ENCODE measurements around the gene RBM14.
"Not testable (repeated sequence)": the region's sequence is repeated elsewhere in the genome, so short reads cannot be mapped to it uniquely, and the experiment has no call there.

Gene RBM14

GRCh38 chr11:66598993-66599392 is 17.4 kb upstream of the RBM14 start:
- H3K4me3 ChIP-seq (ENCODE audit: low read depth in 1 of 2, low read length in 2 of 2): no peak overlapping the region
- no peak overlapping the region for H3K9ac ChIP-seq (ENCODE audit: low read depth in 1 of 2, low read length in 2 of 2)
- H3K36me3 ChIP-seq (ENCODE audit: control insufficient read depth in 1 of 2, insufficient read depth in 2 of 2, low read length in 2 of 2): peaks cover 3 to 25% of the 10 kb centered on the region in 2 donors
- H3K4me1 ChIP-seq (ENCODE audit: control insufficient read depth in 1 of 2, insufficient read depth in 2 of 2, low read length in 2 of 2): peaks cover 16 to 21% of the 10 kb centered on the region in 2 donors
- no peaks in the 10 kb centered on the region for H3K9me3 ChIP-seq (ENCODE audit: control insufficient read depth in 1 of 2, low read length in 2 of 2)
- H3K27ac ChIP-seq (ENCODE audit: low read depth, low read length): no peak overlapping the region
- no peaks in the 10 kb centered on the region for H3K27me3 ChIP-seq (ENCODE audit: control insufficient read depth in 1 of 2, insufficient read depth in 2 of 2, low read length in 2 of 2)

DNA sequence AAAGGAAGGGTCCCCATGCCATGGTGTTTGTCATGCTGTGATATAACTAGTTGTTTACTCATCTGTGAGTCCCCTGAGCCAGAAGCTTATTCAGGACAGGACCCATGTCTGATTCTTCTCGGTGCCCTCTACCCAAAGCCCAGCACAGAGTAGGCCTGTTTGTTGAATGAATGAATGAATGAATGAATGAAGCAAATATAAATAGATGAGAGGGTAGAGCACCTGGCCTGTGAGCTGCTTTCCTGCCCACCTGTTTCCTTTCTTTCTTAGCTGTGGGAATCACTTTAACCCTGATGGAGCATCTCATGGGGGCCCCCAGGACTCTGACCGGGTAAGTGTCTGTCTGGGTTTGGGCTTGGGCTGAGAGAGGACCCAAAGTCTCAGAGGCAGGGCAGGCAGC is 16.2 kb upstream of the RBM14 start:
- no peaks in the 10 kb centered on the region for H3K27me3 ChIP-seq (ENCODE audit: control insufficient read depth in 1 of 2, insufficient read depth in 2 of 2, low read length in 2 of 2)
- H3K36me3 ChIP-seq (ENCODE audit: control insufficient read depth in 1 of 2, insufficient read depth in 2 of 2, low read length in 2 of 2): peaks cover 6 to 28% of the 10 kb centered on the region in 2 donors
- peaks cover 9 to 14% of the 10 kb centered on the region in 2 donors for H3K4me1 ChIP-seq (ENCODE audit: control insufficient read depth in 1 of 2, insufficient read depth in 2 of 2, low read length in 2 of 2)
- H3K4me3 ChIP-seq (ENCODE audit: low read depth in 1 of 2, low read length in 2 of 2): no peak overlapping the region
- no peaks in the 10 kb centered on the region for H3K9me3 ChIP-seq (ENCODE audit: control insufficient read depth in 1 of 2, low read length in 2 of 2)
- H3K27ac ChIP-seq (ENCODE audit: low read depth, low read length): no peak overlapping the region
- H3K9ac ChIP-seq (ENCODE audit: low read depth in 1 of 2, low read length in 2 of 2): no peak overlapping the region

GRCh38 chr11:66600631-66601233 is 15.7 kb upstream of the RBM14 start:
- H3K4me3 ChIP-seq (ENCODE audit: low read depth in 1 of 2, low read length in 2 of 2): no peak overlapping the region
- peaks cover 10 to 33% of the 10 kb centered on the region in 2 donors for H3K36me3 ChIP-seq (ENCODE audit: control insufficient read depth in 1 of 2, insufficient read depth in 2 of 2, low read length in 2 of 2)
- H3K4me1 ChIP-seq (ENCODE audit: control insufficient read depth in 1 of 2, insufficient read depth in 2 of 2, low read length in 2 of 2): peaks cover 4 to 8% of the 10 kb centered on the region in 2 donors
- no peaks in the 10 kb centered on the region for H3K27me3 ChIP-seq (ENCODE audit: control insufficient read depth in 1 of 2, insufficient read depth in 2 of 2, low read length in 2 of 2)
- no peak overlapping the region for H3K27ac ChIP-seq (ENCODE audit: low read depth, low read length)
- no peaks in the 10 kb centered on the region for H3K9me3 ChIP-seq (ENCODE audit: control insufficient read depth in 1 of 2, low read length in 2 of 2)
- no peak overlapping the region for H3K9ac ChIP-seq (ENCODE audit: low read depth in 1 of 2, low read length in 2 of 2)

DNA sequence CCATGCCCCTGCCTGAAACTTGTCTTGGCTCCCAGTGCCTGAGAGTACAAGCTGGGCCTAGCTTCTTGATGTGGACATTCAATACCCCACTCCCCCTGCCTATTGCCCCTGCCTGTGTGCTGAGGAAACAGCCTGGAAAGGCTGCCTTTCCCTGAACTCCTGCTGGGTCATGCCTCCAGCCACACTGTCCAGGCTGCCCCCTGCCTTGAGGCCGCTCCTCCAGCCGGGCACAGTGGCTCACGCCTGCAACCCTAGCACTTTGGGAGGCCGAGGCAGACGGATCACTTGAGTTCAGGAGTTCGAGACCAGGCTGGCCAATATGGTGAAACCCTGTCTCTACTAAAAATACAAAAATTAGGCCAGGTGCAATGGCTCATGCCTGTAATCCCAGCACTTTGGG is 13.4 kb upstream of the RBM14 start:
- Histone ChIP-seq H3K27ac (ENCODE audit: low read depth, low read length) (no peak overlapping the region), H3K9ac (ENCODE audit: low read depth in 1 of 2, low read length in 2 of 2) (no peak overlapping the region), H3K36me3 (ENCODE audit: control insufficient read depth in 1 of 2, insufficient read depth in 2 of 2, low read length in 2 of 2) (peaks cover 10 to 40% of the 10 kb centered on the region in 2 donors), H3K4me1 (ENCODE audit: control insufficient read depth in 1 of 2, insufficient read depth in 2 of 2, low read length in 2 of 2) (peaks cover 6 to 14% of the 10 kb centered on the region in 2 donors), H3K4me3 (ENCODE audit: low read depth in 1 of 2, low read length in 2 of 2) (no peak overlapping the region), H3K9me3 (ENCODE audit: control insufficient read depth in 1 of 2, low read length in 2 of 2) (no peaks in the 10 kb centered on the region), H3K27me3 (ENCODE audit: control insufficient read depth in 1 of 2, insufficient read depth in 2 of 2, low read length in 2 of 2) (no peaks in the 10 kb centered on the region)

DNA sequence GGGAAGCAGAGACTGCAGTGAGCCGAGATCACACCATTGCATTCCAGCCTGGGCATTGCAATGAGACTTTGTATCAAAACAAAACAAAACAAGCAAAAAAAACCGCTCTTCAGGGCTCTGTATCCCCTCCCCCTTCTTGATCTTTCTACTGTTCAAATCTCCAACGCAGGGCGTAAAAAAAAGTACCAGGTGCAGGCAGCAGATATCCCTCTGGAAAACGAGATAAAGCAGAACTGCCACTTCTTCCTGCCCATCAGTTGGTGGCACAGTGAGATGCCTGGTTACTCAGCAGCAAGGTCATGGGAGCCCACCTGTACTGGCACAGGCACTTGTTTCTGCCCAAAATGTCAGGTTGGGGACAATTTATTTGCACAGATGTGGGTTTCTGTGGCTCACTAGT is 12.3 kb upstream of the RBM14 start:
- H3K9ac ChIP-seq (ENCODE audit: low read depth in 1 of 2, low read length in 2 of 2): no peak overlapping the region
- H3K27me3 ChIP-seq (ENCODE audit: control insufficient read depth in 1 of 2, insufficient read depth in 2 of 2, low read length in 2 of 2): no peaks in the 10 kb centered on the region
- no peaks in the 10 kb centered on the region for H3K9me3 ChIP-seq (ENCODE audit: control insufficient read depth in 1 of 2, low read length in 2 of 2)
- peaks cover 10 to 37% of the 10 kb centered on the region in 2 donors for H3K36me3 ChIP-seq (ENCODE audit: control insufficient read depth in 1 of 2, insufficient read depth in 2 of 2, low read length in 2 of 2)
- H3K27ac ChIP-seq (ENCODE audit: low read depth, low read length): no peak overlapping the region
- H3K4me3 ChIP-seq (ENCODE audit: low read depth in 1 of 2, low read length in 2 of 2): no peak overlapping the region
- H3K4me1 ChIP-seq (ENCODE audit: control insufficient read depth in 1 of 2, insufficient read depth in 2 of 2, low read length in 2 of 2): peaks cover 6 to 14% of the 10 kb centered on the region in 2 donors

- not testable (repeated sequence) for H3K9me3 ChIP-seq (ENCODE audit: control insufficient read depth in 1 of 2, low read length in 2 of 2); H3K9ac ChIP-seq (ENCODE audit: low read depth in 1 of 2, low read length in 2 of 2)
- H3K4me1 ChIP-seq (ENCODE audit: control insufficient read depth in 1 of 2, insufficient read depth in 2 of 2, low read length in 2 of 2): peaks cover 6 to 22% of the 10 kb centered on the region in 2 donors
Observed at GRCh38 chr11:66606608-66607007, 9.8 kb upstream of the RBM14 start.

DNA sequence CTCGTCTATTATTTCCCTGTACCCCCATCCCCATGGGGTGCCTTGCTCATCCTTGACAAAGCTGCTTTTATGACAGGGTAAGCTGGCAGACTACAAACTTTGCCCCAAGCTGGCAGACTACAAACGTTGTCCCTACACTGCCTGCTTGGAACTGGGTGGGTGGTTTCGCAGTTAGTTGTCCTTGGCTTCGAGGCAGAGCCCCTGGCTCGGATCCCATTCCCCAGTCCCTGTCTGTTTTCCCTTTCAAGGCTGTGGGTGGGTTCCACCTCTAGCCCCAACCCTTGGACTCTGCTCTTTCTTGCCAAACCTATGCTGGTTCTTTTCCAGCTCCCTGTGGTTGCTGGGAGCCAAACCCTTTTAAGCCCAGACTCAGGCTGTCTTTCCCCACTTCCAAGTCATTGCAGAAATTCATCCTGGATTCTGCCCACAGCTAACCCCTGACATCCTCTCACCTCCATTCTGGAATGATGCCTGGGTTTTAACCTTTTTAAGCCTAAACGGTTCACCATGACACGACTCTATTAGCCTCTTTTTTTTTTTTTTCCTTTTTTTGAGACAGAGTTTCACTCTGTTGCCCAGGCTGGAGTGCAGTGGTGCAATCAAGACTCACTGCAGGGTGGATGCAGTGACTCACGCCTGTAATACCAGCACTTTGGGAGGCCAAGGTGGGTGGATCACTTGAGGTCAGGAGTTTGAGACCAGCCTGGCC is 9.2 kb upstream of the RBM14 start:
- Histone ChIP-seq H3K4me1 (ENCODE audit: control insufficient read depth in 1 of 2, insufficient read depth in 2 of 2, low read length in 2 of 2) (peaks cover 6 to 22% of the 10 kb centered on the region in 2 donors), H3K27me3 (ENCODE audit: control insufficient read depth in 1 of 2, insufficient read depth in 2 of 2, low read length in 2 of 2) (no peaks in the 10 kb centered on the region), H3K27ac (ENCODE audit: low read depth, low read length) (peak overlapping the region; percentile 53), H3K36me3 (ENCODE audit: control insufficient read depth in 1 of 2, insufficient read depth in 2 of 2, low read length in 2 of 2) (peaks cover 7 to 23% of the 10 kb centered on the region in 2 donors), H3K9ac (ENCODE audit: low read depth in 1 of 2, low read length in 2 of 2) (peak overlapping the region in 1 of 2 donors; percentile 32), H3K9me3 (ENCODE audit: control insufficient read depth in 1 of 2, low read length in 2 of 2) (no peaks in the 10 kb centered on the region), H3K4me3 (ENCODE audit: low read depth in 1 of 2, low read length in 2 of 2) (peak overlapping the region in 1 of 2 donors; percentile 7)

More at GRCh38 chr11:66606608-66607007, 9.8 kb upstream of the RBM14 start:
- H3K27ac ChIP-seq (ENCODE audit: low read depth, low read length): peak overlapping the region; percentile 53
- peaks cover 7 to 23% of the 10 kb centered on the region in 2 donors for H3K36me3 ChIP-seq (ENCODE audit: control insufficient read depth in 1 of 2, insufficient read depth in 2 of 2, low read length in 2 of 2)
- H3K4me3 ChIP-seq (ENCODE audit: low read depth in 1 of 2, low read length in 2 of 2): peak overlapping the region in 1 of 2 donors; percentile 7
- not testable (repeated sequence) for H3K27me3 ChIP-seq (ENCODE audit: control insufficient read depth in 1 of 2, insufficient read depth in 2 of 2, low read length in 2 of 2)

- Histone ChIP-seq H3K9me3 (ENCODE audit: control insufficient read depth in 1 of 2, low read length in 2 of 2) (no peaks in the 10 kb centered on the region), H3K9ac (ENCODE audit: low read depth in 1 of 2, low read length in 2 of 2) (no peak overlapping the region), H3K4me1 (ENCODE audit: control insufficient read depth in 1 of 2, insufficient read depth in 2 of 2, low read length in 2 of 2) (peaks cover 6 to 22% of the 10 kb centered on the region in 2 donors), H3K27me3 (ENCODE audit: control insufficient read depth in 1 of 2, insufficient read depth in 2 of 2, low read length in 2 of 2) (no peaks in the 10 kb centered on the region), H3K4me3 (ENCODE audit: low read depth in 1 of 2, low read length in 2 of 2) (no peak overlapping the region), H3K27ac (ENCODE audit: low read depth, low read length) (no peak overlapping the region), H3K36me3 (ENCODE audit: control insufficient read depth in 1 of 2, insufficient read depth in 2 of 2, low read length in 2 of 2) (peaks cover 6 to 15% of the 10 kb centered on the region in 2 donors)
Observed at GRCh38 chr11:66609721-66610617, 6.5 kb upstream of the RBM14 start.

GRCh38 chr11:66612458-66612857 is 4.0 kb upstream of the RBM14 start:
- no peak overlapping the region for H3K4me3 ChIP-seq (ENCODE audit: low read depth in 1 of 2, low read length in 2 of 2)
- no peaks in the 10 kb centered on the region for H3K27me3 ChIP-seq (ENCODE audit: control insufficient read depth in 1 of 2, insufficient read depth in 2 of 2, low read length in 2 of 2)
- H3K36me3 ChIP-seq (ENCODE audit: control insufficient read depth in 1 of 2, insufficient read depth in 2 of 2, low read length in 2 of 2): no peaks in the 10 kb centered on the region
- H3K4me1 ChIP-seq (ENCODE audit: control insufficient read depth in 1 of 2, insufficient read depth in 2 of 2, low read length in 2 of 2): peaks cover 0 to 11% of the 10 kb centered on the region in 2 donors
- no peaks in the 10 kb centered on the region for H3K9me3 ChIP-seq (ENCODE audit: control insufficient read depth in 1 of 2, low read length in 2 of 2)
- H3K27ac ChIP-seq (ENCODE audit: low read depth, low read length): no peak overlapping the region
- no peak overlapping the region for H3K9ac ChIP-seq (ENCODE audit: low read depth in 1 of 2, low read length in 2 of 2)

GRCh38 chr11:66614073-66614472 is 2.4 kb upstream of the RBM14 start:
- no peak overlapping the region for H3K9ac ChIP-seq (ENCODE audit: low read depth in 1 of 2, low read length in 2 of 2)
- H3K27ac ChIP-seq (ENCODE audit: low read depth, low read length): no peak overlapping the region
- H3K36me3 ChIP-seq (ENCODE audit: control insufficient read depth in 1 of 2, insufficient read depth in 2 of 2, low read length in 2 of 2): no peaks in the 10 kb centered on the region
- no peaks in the 10 kb centered on the region for H3K27me3 ChIP-seq (ENCODE audit: control insufficient read depth in 1 of 2, insufficient read depth in 2 of 2, low read length in 2 of 2)
- no peaks in the 10 kb centered on the region for H3K9me3 ChIP-seq (ENCODE audit: control insufficient read depth in 1 of 2, low read length in 2 of 2)
- H3K4me1 ChIP-seq (ENCODE audit: control insufficient read depth in 1 of 2, insufficient read depth in 2 of 2, low read length in 2 of 2): peaks cover 11 to 26% of the 10 kb centered on the region in 2 donors
- H3K4me3 ChIP-seq (ENCODE audit: low read depth in 1 of 2, low read length in 2 of 2): no peak overlapping the region
